GM04503 (cell line): ENCODE data around the gene CD96.
"Not testable (repeated sequence)": the region's sequence is repeated elsewhere in the genome, so short reads cannot be mapped to it uniquely, and the experiment has no call there.

Source experiments
- DNase-seq: peaks from one replicate; pipeline ENCODE4 v3.0.0-alpha.2; 2012; ENCODE audit warnings: low read depth

CD96 gene

GRCh38 chr3:111627092-111627491 lies 85.1 kb downstream of the CD96 start:
- no peak for DNase-seq

DNA sequence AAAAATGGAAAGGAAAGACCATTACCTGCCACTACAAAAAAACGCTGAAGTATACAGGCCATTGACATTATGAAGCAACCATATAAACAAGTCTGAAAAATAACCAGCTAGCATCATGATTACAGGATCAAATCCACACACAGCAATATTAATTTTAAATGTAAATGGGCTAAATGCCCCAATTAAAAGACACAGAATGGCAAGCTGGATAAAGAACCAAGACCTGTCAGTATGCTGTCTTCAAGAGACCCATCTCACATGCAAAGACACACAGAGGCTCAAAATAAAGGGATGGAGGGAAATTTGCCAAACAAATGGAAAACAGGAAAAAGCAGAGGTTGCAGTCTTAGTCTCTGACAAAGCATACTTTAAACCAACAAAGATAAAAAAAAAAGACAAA lies 87.0 kb downstream of the CD96 start:
- DNase-seq = not testable (repeated sequence)

DNA sequence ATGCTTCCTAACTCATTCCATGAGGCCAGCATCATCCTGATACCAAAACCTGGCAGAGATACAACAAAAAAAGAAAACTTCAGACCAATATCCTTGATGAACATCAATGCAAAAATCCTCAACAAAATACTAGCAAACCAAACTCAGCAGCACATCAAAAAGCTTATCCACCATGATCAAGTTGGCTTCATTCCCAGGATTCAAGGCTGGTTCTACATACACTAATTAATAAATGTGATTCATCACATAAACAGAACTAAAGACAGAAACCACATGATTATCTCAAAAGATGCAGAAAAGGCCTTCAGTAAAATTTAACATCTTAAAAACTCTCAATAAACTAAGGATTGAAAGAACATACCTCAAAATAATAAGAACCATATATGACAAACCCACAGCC lies 88.6 kb downstream of the CD96 start:
- not testable (repeated sequence) for DNase-seq

DNA sequence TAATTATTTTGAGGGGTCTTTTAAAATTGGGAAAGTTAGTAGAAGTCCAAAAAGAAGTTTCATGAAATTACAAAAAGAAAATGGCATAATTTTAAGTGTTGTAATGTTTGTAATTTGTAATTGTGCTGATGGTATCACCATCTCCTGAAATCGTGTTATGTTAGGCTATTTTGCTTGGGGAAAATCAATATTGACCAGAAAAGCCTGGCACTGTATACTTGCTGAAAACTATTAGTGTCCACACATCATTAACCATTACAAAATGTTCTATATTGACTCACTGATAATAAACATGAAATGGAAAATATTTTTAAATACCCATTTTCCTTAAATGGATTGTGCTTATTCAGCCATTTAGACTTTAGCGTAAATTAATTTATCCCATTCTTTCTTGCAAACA lies 93.4 kb downstream of the CD96 start:
- no peak for DNase-seq

- no peak for DNase-seq
These were observed 94.4 kb downstream of the CD96 start for GRCh38 chr3:111636366-111636885.

GRCh38 chr3:111639316-111639715 lies 97.3 kb downstream of the CD96 start:
- DNase-seq = no peak

- no peak for DNase-seq
These were observed 107.1 kb downstream of the CD96 start for GRCh38 chr3:111648991-111649579.

GRCh38 chr3:111650378-111651275 lies 108.6 kb downstream of the CD96 start:
- DNase-seq = no peak

DNA sequence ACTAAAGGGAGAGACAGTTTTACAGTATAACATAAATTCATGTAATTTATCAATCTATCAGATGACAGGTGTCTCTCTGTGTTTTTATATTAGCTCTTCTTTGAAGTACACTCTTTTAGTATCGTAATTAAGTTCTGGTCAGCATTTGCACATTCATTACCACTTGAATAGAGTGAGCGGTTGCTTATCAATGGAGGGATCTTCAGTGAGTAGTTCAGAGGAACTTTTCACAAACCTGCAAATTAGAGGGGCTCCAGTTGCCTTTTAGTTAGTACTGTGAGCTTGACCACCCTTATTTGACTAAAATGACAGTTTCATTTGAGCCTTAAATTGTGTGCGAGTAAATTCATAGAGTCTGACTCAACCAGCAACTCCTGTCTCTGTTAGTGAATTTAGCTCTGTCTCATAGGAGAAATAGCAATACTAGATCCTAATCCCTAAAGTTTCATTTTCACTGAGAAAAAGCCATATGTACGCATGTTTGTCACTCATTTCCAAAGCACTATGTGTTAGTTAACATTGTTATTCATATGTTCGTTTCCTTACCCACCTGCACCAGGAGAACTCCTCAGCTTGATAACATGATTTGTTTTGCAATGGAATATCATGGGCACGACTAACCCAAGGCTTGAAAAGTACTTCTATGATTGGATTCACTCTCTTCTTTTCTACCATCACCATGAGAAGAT lies 110.6 kb downstream of the CD96 start:
- DNase-seq = no peak

DNA sequence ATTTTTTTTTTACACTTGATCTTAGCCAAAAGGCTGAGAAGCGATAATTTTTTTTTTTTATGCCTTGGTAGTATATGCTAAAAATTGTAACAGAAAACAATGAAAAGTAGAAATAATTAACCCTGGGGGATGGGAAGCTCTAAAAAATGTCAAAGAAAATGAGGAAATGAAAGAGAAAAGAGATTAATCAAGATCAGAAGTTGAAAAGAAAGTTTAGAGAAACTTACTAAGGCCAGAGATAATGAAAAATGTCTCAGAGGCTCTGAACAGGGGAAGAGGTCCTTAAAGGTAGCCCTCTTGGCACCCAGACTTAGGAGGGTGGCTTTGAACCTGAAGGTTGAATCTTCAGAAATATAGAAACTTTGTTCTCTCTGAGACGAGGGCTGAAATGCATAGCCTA lies 111.8 kb downstream of the CD96 start:
- DNase-seq = no peak

DNA sequence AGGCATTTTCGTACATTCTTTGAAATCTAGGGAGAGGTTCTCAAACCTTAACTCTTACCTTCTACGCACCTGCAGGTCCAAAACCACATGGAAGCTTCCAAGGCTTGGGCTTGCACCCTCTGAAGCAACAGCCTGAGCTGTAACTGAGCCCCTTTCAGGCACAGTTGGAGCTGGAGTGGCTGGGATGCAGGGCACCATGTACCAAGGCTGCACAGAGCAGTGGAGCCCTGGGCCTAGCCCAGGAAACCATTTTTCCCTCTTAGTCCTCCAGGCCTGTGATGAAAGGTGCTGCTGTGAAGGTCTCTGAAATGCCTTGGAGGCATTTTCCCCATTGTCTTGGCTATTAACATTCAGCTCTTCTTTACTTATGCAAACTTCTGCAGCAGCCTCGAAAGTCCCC lies 120.0 kb downstream of the CD96 start:
- DNase-seq = no peak

- DNase-seq = no peak
These were observed 120.9 kb downstream of the CD96 start for GRCh38 chr3:111662907-111663306.

GRCh38 chr3:111666041-111666735 lies 124.2 kb downstream of the CD96 start:
- DNase-seq = no peak

- no peak for DNase-seq
These were observed 125.2 kb downstream of the CD96 start for GRCh38 chr3:111667170-111667569.

DNA sequence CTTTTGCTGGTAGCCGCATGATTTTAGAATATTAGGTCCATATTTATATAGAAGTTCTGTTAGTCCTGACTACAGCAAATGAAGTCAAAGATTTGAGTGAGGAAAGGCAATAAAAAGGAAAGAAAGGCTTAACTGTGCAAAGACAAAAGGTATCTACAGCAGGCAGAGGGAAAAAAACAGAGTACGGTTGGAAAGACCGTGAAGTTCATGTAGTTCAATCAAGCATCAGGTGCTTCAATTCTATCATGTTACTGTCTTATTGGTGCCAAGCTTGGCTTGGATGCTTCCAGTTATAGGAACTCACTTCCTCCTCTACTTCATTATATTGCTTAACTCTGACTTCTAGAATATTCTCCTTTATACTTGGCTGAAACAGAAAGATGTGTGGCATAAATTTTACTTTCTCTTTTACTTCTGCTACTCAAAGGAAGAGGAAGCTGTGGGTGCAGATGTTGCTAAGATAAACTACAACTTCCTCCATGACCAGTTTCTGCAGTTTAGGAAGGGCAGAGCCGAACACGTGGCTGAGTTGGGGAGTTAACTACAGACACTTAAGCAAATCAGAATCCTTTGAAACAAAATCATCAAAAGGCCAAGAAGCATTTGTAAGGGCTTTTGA lies 125.7 kb downstream of the CD96 start:
- no peak for DNase-seq

GRCh38 chr3:111668326-111668725 lies 126.3 kb downstream of the CD96 start:
- DNase-seq = no peak

GRCh38 chr3:111668888-111669488 lies 127.0 kb downstream of the CD96 start:
- no peak for DNase-seq

DNA sequence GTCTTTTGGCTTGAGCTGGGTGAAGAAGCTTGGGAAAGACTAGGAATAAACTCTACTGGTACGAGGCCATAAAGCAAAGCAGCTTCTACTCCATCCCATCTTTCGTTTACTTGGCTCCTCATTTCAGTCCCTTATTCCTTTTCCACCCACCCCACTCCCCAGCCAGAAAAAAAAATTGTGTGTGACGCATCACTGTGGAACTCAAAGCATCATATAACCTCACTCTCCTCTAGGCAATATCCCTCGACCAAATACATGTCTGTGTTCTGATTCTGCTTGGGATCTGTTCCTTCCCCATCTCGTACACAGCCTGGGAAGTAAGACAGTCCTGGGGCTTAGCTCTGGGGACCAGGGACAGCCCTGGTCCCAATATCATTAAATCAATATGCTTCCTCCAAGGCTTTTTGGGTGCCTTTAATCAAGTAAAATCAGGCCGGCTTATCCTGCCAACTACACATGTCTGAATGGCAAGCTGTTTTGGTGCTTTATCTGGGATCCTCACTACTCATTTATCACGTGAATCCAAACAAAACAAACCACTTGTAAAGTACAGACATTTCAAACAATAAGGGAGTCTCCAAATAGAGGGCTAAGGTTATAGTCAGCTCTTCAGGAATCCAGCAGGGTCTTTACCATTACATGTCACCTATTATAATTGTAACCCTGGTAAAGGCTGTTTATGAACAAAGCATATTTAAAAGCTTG lies 128.1 kb downstream of the CD96 start:
- no peak for DNase-seq

DNA sequence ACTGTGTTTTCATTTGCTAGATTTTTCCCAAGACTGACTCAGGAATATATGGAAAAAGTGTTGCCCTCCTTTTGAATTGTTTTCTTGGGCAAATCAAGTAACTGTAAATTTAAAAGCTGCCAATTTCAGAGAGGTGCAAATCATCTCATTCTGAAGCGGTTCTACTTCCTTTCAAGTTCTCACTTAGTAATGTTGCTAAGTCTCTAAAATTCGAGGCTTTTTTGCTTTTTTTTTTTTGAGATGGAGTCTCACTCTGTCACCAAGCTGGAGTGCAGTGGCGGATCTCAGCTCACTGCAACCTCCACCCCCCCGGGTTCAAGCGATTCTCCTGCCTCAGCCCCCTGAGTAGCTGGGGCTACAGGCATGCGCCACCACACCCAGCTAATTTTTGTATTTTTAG lies 130.5 kb downstream of the CD96 start:
- DNase-seq = not testable (repeated sequence)

DNA sequence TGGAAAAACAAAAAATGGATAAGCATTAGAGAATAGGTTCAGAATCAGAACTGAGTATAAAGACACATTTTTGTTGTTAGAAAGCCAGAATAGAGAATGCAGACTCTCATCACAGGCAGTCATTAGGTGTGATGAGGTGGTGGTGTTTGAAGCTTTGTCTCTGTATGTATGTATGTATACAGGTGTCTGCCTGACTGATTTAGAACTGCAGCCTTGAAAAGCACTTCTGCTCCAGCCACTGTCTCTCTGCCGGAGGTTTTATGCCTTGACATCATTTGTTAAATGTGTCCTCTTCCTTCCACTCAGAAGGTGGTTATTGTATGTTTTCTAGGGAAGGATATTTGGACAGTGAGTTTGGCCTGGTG lies 133.8 kb downstream of the CD96 start:
- no peak for DNase-seq
